SU-DHL-6 (cell line): ENCODE results near the gene PRR35.

Experiments used
- H2AFZ ChIP-seq: fragments of 200-600 bp; sonication (generic); 2 replicates; pipeline ENCODE4 v1.6.1; 2014; ENCODE audit warnings: low read depth, mild to moderate bottlenecking, moderate library complexity, mixed read lengths, antibody characterized with exemption, low read length; ENCODE audit not compliant: severe bottlenecking
- H3F3A ChIP-seq: fragments of 200-600 bp; shearing (Covaris generic); 2 replicates; pipeline ENCODE4 v1.6.0; 2016; ENCODE audit warnings: antibody characterized with exemption, mild to moderate bottlenecking; ENCODE audit not compliant: insufficient read depth
- H3K27ac ChIP-seq: fragments of 200-600 bp; sonication (generic); 2 replicates; pipeline ENCODE4 v1.5.1; 2016; ENCODE audit warnings: low read depth, mild to moderate bottlenecking, low read length, moderate library complexity, mixed read lengths
- H3K27me3 ChIP-seq: fragments of 200-600 bp; sonication (generic), shearing (Covaris generic); 2 replicates; pipeline ENCODE4 v1.6.0; 2014; ENCODE audit warnings: mild to moderate bottlenecking, low read length
- H3K36me3 ChIP-seq: fragments of 200-600 bp; sonication (generic); 2 replicates; pipeline ENCODE4 v1.6.1; 2014; ENCODE audit warnings: mild to moderate bottlenecking, low read length, mixed read lengths
- H3K4me2 ChIP-seq: fragments of 300-600, 200-600 bp; shearing (Covaris generic), sonication (generic); 2 replicates; pipeline ENCODE4 v1.6.0; 2014; ENCODE audit warnings: low read length, low read depth, mild to moderate bottlenecking; ENCODE audit not compliant: poor library complexity, severe bottlenecking
- H3K4me3 ChIP-seq: fragments of 200-600 bp; sonication (generic); 2 replicates; pipeline ENCODE4 v1.5.1; 2014; ENCODE audit warnings: antibody characterized with exemption, low read length, mild to moderate bottlenecking, mixed read lengths; ENCODE audit not compliant: insufficient read depth, poor library complexity, severe bottlenecking
- H3K79me2 ChIP-seq: fragments of 200-600 bp; sonication (generic); 2 replicates; pipeline ENCODE4 v1.6.1; 2014; ENCODE audit warnings: mild to moderate bottlenecking, low read length, moderate library complexity; ENCODE audit not compliant: insufficient read depth
- H3K9ac ChIP-seq: fragments of 200-600 bp; sonication (generic); 2 replicates; pipeline ENCODE4 v1.7.0; 2014; ENCODE audit warnings: mild to moderate bottlenecking, low read length
- H3K9me2 ChIP-seq: fragments of 200-600 bp; sonication (generic); replicated peaks from 2 replicates; pipeline ENCODE4 v1.6.1; 2014; ENCODE audit warnings: low read length; ENCODE audit not compliant: insufficient read depth
- H3K9me3 ChIP-seq: fragments of 200-600 bp; sonication (generic); 2 replicates; pipeline ENCODE4 v1.6.1; 2014; ENCODE audit warnings: low read length, mixed read lengths; ENCODE audit not compliant: insufficient read depth
- H4K20me1 ChIP-seq: fragments of 200-600 bp; sonication (generic); 2 replicates; pipeline ENCODE4 v1.6.1; 2014; ENCODE audit warnings: low read depth, mild to moderate bottlenecking, antibody characterized with exemption, low read length, moderate library complexity, mixed read lengths
- CTCF ChIP-seq: fragments of 200-600 bp; sonication (generic); IDR thresholded peaks from one replicate; pipeline ENCODE4 v1.5.1; 2017; ENCODE audit warnings: antibody characterized with exemption, mild to moderate bottlenecking, low read length, moderate library complexity; ENCODE audit not compliant: insufficient read depth, poor library complexity, severe bottlenecking
- EZH2phosphoT487 ChIP-seq: fragments of 200-600 bp; sonication (generic), shearing (Covaris generic); conservative IDR thresholded peaks from 2 replicates; pipeline ENCODE4 v1.6.1; 2018; ENCODE audit warnings: mild to moderate bottlenecking, antibody characterized with exemption, low read length, moderate library complexity, mixed read lengths

The PRR35 gene

GRCh38 chr16:590188-590814, 30.1 kb downstream of the PRR35 start:
- H3F3A ChIP-seq = no peaks in the 10 kb centered on the region; the same call in 1 of the 2 replicates
- H2AFZ ChIP-seq = no peak overlapping the region
- no peaks in the 10 kb centered on the region for H3K36me3 ChIP-seq
- H3K9ac ChIP-seq = peak overlapping the region; percentile 71
- H3K4me3 ChIP-seq = peak overlapping the region; percentile 66
- TF ChIP-seq EZH2phosphoT487 (no peak), CTCF (no peak)
- no peaks in the 10 kb centered on the region for H4K20me1 ChIP-seq
- no peaks in the 10 kb centered on the region for H3K27me3 ChIP-seq
- H3K9me3 ChIP-seq = no peaks in the 10 kb centered on the region
- H3K79me2 ChIP-seq = peaks cover 13% of the 10 kb centered on the region; the same call in 1 of the 2 replicates
- H3K27ac ChIP-seq = no peak overlapping the region
- peak overlapping the region; percentile 59 for H3K4me2 ChIP-seq
- H3K9me2 ChIP-seq = no peaks in the 10 kb centered on the region

- Histone ChIP-seq H3F3A (no peaks in the 10 kb centered on the region; the same call in 1 of the 2 replicates), H3K79me2 (peaks cover 13% of the 10 kb centered on the region; the same call in 1 of the 2 replicates), H3K27me3 (no peaks in the 10 kb centered on the region), H3K9ac (peak overlapping the region; percentile 71), H2AFZ (no peak overlapping the region), H3K27ac (no peak overlapping the region), H3K4me3 (peak overlapping the region; percentile 66), H4K20me1 (no peaks in the 10 kb centered on the region), H3K9me3 (no peaks in the 10 kb centered on the region), H3K4me2 (peak overlapping the region; percentile 59), H3K9me2 (no peaks in the 10 kb centered on the region), H3K36me3 (no peaks in the 10 kb centered on the region)
- no peak for TF ChIP-seq EZH2phosphoT487
- TF ChIP-seq CTCF = no peak
These were observed 30.6 kb downstream of the PRR35 start for GRCh38 chr16:590815-591200.

- Histone ChIP-seq H3K27ac (no peak overlapping the region), H3K9me2 (no peaks in the 10 kb centered on the region), H3K4me3 (no peak overlapping the region), H3K4me2 (peak overlapping the region; percentile 59), H3K9ac (peak overlapping the region; percentile 71), H3K36me3 (no peaks in the 10 kb centered on the region), H3K9me3 (no peaks in the 10 kb centered on the region), H3K79me2 (peaks cover 13% of the 10 kb centered on the region; the same call in 1 of the 2 replicates), H4K20me1 (no peaks in the 10 kb centered on the region), H2AFZ (no peak overlapping the region), H3F3A (no peaks in the 10 kb centered on the region), H3K27me3 (no peaks in the 10 kb centered on the region)
- no peak for TF ChIP-seq EZH2phosphoT487
- no peak for TF ChIP-seq CTCF
These were observed 31.0 kb downstream of the PRR35 start for GRCh38 chr16:591231-591630.
